ENCODE data around the gene TXNRD2.

DNA sequence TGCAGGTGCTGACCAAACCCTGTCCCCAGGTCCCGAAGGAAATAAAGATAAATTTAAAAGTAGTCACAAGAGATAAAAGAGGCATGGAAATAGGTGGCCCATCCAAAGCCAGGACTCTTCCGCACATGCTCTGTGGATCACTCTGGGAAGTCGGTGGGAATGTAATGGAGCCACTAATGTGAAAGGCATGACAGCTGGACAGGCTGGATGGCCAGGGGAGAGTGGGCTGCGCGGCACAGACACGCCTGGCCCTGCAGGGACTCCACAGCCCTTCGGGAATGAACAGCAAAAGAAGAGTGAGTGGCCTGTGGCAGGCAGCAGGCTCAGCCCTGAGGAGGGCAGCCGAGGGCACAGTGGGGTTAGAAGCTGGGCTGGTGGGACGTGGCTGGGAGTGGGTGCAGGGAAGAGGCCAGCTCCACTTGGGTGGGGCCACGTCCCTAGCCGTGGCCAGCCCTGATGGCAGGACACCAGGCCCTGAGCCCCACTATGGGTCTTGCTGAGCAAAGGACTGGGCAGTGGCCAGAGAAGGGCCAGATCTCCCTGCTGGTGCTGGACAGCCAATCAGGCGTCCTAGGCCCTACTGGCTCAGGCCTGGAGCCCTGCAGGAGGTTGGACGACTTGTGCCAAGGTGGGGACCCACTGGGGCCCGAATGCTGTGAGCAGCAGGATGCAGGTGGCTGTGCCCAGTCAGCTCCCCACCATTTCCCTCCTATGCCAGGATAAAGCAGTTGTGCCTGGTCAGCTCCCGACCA is 55.6 kb downstream of the TXNRD2 start:
- TF ChIP-seq, protein P1, sequence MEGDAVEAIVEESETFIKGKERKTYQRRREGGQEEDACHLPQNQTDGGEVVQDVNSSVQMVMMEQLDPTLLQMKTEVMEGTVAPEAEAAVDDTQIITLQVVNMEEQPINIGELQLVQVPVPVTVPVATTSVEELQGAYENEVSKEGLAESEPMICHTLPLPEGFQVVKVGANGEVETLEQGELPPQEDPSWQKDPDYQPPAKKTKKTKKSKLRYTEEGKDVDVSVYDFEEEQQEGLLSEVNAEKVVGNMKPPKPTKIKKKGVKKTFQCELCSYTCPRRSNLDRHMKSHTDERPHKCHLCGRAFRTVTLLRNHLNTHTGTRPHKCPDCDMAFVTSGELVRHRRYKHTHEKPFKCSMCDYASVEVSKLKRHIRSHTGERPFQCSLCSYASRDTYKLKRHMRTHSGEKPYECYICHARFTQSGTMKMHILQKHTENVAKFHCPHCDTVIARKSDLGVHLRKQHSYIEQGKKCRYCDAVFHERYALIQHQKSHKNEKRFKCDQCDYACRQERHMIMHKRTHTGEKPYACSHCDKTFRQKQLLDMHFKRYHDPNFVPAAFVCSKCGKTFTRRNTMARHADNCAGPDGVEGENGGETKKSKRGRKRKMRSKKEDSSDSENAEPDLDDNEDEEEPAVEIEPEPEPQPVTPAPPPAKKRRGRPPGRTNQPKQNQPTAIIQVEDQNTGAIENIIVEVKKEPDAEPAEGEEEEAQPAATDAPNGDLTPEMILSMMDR (conservative IDR thresholded peaks at IDR 0.05; ENCODE audit: low read depth, low read length): no peak
- TF ChIP-seq EZH2phosphoT487 (IDR thresholded peaks at IDR 0.05; ENCODE audit: borderline replicate concordance, low read length) (no peak), EZH2 (IDR thresholded peaks at IDR 0.05; ENCODE audit: low read length, unreplicated experiment) (no peak)

Measured in PC-3 (cell line).